ENCODE measurements around the gene GRM8.

GRM8 gene

DNA sequence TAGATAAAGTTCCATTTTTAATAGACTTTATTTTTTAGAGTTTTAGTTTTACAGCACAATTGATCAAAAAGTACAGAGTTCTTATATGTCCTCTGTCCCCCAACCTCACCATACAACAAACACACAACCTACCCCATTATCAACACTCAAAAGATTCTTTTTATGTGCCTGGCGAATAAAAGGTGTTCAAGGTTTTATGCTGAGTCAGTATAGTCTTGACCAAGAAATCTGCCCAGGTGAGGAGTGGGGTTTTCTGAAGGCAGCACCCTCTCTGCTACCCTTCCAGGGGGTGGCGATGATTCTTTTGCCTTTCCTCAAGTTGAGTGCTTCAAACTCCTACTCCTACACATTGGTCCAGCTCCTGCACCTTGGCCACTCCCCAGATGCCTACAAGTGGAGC is 222.9 kb downstream of the GRM8 start:
- Histone ChIP-seq H3K27ac (ENCODE audit: low read depth, low read length, poor library complexity, severe bottlenecking) (no peak overlapping the region), H2AFZ (ENCODE audit: low read length) (no peak overlapping the region), H3F3A (ENCODE audit: insufficient read depth, low read length) (no peaks in the 10 kb centered on the region), H3K4me3 (ENCODE audit: low read depth, low read length, poor library complexity, severe bottlenecking) (no peak overlapping the region), H3K9me3 (ENCODE audit: low read length) (no peaks in the 10 kb centered on the region), H3K4me1 (ENCODE audit: insufficient read depth, low read length, severe bottlenecking) (no peaks in the 10 kb centered on the region), H3K9me2 (ENCODE audit: low read depth, low read length) (no peaks in the 10 kb centered on the region), H3K36me3 (ENCODE audit: insufficient read depth, low read length) (no peaks in the 10 kb centered on the region), H3K27me3 (ENCODE audit: insufficient read depth, low read length) (no peaks in the 10 kb centered on the region), H4K20me1 (ENCODE audit: insufficient read depth, low read length) (no peaks in the 10 kb centered on the region), H3K4me2 (ENCODE audit: low read length) (no peak overlapping the region), H3K79me2 (ENCODE audit: insufficient read depth, low read length) (no peaks in the 10 kb centered on the region), H3K9ac (ENCODE audit: low read length) (no peak overlapping the region)
- TF ChIP-seq, protein P1, sequence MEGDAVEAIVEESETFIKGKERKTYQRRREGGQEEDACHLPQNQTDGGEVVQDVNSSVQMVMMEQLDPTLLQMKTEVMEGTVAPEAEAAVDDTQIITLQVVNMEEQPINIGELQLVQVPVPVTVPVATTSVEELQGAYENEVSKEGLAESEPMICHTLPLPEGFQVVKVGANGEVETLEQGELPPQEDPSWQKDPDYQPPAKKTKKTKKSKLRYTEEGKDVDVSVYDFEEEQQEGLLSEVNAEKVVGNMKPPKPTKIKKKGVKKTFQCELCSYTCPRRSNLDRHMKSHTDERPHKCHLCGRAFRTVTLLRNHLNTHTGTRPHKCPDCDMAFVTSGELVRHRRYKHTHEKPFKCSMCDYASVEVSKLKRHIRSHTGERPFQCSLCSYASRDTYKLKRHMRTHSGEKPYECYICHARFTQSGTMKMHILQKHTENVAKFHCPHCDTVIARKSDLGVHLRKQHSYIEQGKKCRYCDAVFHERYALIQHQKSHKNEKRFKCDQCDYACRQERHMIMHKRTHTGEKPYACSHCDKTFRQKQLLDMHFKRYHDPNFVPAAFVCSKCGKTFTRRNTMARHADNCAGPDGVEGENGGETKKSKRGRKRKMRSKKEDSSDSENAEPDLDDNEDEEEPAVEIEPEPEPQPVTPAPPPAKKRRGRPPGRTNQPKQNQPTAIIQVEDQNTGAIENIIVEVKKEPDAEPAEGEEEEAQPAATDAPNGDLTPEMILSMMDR (IDR thresholded peaks at IDR 0.05; ENCODE audit: low read length), result no peak
- TF ChIP-seq EZH2 (IDR thresholded peaks at IDR 0.05; ENCODE audit: borderline replicate concordance, low read length), result no peak

DNA sequence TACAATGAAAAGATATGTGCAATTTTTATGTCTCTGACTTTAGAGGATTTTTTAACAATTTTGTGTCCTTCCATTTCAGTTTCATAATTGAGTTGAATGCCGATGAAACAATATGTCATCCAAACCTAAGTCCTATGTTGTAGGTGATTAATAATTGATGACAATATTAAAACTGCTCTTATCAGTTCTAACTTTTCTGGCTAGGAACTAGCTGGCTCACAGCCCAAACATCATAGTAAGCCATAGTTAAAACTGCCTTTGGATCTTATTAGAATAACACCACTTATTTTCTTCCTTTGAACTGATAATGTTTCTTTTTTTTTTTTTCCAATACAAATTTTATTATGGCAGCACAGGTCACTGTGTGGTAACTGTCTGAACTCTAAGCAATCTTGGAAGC is 230.9 kb downstream of the GRM8 start:
- Histone ChIP-seq H3K79me2 (ENCODE audit: insufficient read depth, low read length) (no peaks in the 10 kb centered on the region), H4K20me1 (ENCODE audit: insufficient read depth, low read length) (no peaks in the 10 kb centered on the region), H3K27me3 (ENCODE audit: insufficient read depth, low read length) (no peaks in the 10 kb centered on the region), H3K27ac (ENCODE audit: low read depth, low read length, poor library complexity, severe bottlenecking) (no peak overlapping the region), H3K36me3 (ENCODE audit: insufficient read depth, low read length) (no peaks in the 10 kb centered on the region), H3K4me3 (ENCODE audit: low read depth, low read length, poor library complexity, severe bottlenecking) (no peak overlapping the region), H2AFZ (ENCODE audit: low read length) (no peak overlapping the region), H3K9me2 (ENCODE audit: low read depth, low read length) (0 out of 2 replicates have a peak, but pooled peaks cover 3% of the 10 kb centered on the region), H3K4me2 (ENCODE audit: low read length) (no peak overlapping the region), H3K9ac (ENCODE audit: low read length) (no peak overlapping the region), H3K9me3 (ENCODE audit: low read length) (no peaks in the 10 kb centered on the region), H3K4me1 (ENCODE audit: insufficient read depth, low read length, severe bottlenecking) (no peaks in the 10 kb centered on the region), H3F3A (ENCODE audit: insufficient read depth, low read length) (no peaks in the 10 kb centered on the region)
- TF ChIP-seq EZH2 (IDR thresholded peaks at IDR 0.05; ENCODE audit: borderline replicate concordance, low read length), result no peak
- TF ChIP-seq, protein P1 (IDR thresholded peaks at IDR 0.05; ENCODE audit: low read length), result no peak

DNA sequence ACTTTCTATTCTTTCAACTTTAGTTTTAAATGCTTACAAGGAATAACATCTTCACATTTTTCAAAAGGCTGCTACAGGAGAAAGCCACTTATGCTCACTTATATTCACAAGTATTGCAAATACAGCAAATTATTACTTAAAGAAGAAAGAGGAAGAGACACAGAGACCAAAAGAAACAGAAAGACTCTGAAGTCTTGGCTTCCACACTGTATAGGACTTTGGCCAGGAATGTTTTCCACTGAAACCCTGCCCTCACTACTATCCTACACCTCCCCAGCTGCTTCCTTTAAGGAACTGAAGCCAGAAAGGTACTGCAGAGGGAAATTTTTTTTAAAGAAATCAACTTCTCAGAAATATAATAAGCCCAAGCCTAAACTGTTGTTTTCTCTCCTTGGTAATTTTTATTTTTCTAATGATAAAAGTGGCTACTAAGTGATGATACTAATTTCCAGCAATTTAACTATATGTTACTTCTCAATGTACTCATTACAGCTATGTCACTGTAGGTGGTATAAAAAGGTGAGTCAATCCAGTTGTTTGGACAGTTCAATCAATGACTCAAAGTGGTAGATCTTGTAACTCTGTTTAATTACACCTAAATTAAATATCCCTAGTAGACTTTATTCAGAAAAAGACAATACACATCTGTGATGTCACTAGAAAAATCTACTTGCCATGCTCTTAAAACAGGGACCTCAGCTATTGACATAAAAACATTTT is 231.6 kb downstream of the GRM8 start:
- 0 out of 2 replicates have a peak, but pooled peaks cover 3% of the 10 kb centered on the region for H3K9me2 ChIP-seq (ENCODE audit: low read depth, low read length)

More for the DNA sequence above, 231.6 kb downstream of the GRM8 start:
- H3K4me2 ChIP-seq (ENCODE audit: low read length), result no peak overlapping the region
- no peaks in the 10 kb centered on the region for H3K36me3 ChIP-seq (ENCODE audit: insufficient read depth, low read length)
- no peak overlapping the region for H3K9ac ChIP-seq (ENCODE audit: low read length)
- no peaks in the 10 kb centered on the region for H3F3A ChIP-seq (ENCODE audit: insufficient read depth, low read length)
- no peaks in the 10 kb centered on the region for H4K20me1 ChIP-seq (ENCODE audit: insufficient read depth, low read length)
- no peak overlapping the region for H3K4me3 ChIP-seq (ENCODE audit: low read depth, low read length, poor library complexity, severe bottlenecking)
- H3K4me1 ChIP-seq (ENCODE audit: insufficient read depth, low read length, severe bottlenecking), result no peaks in the 10 kb centered on the region
- H3K9me3 ChIP-seq (ENCODE audit: low read length), result no peaks in the 10 kb centered on the region
- no peaks in the 10 kb centered on the region for H3K79me2 ChIP-seq (ENCODE audit: insufficient read depth, low read length)
- H3K27ac ChIP-seq (ENCODE audit: low read depth, low read length, poor library complexity, severe bottlenecking), result no peak overlapping the region
- no peaks in the 10 kb centered on the region for H3K27me3 ChIP-seq (ENCODE audit: insufficient read depth, low read length)
- TF ChIP-seq EZH2 (IDR thresholded peaks at IDR 0.05; ENCODE audit: borderline replicate concordance, low read length), result no peak
- TF ChIP-seq, protein P1 (IDR thresholded peaks at IDR 0.05; ENCODE audit: low read length), result no peak
- no peak overlapping the region for H2AFZ ChIP-seq (ENCODE audit: low read length)
